Neural cell (in vitro differentiated cells): ENCODE measurements around the gene ZC3H7A. TPM values are rescaled to one million over a fixed set of nuclear protein-coding genes. Genes with fewer than 3 reads are reported as not detected.

Source experiments
- H2AFZ ChIP-seq: fragments of 200-600, 300-800 bp; sonication (generic), shearing (Covaris generic); 2 replicates; pipeline ENCODE4 v1.6.0; 2014; ENCODE audit warnings: low read depth, mild to moderate bottlenecking, antibody characterized with exemption, low read length, moderate library complexity
- H3F3A ChIP-seq: fragments of 200-600 bp; shearing (Covaris generic); 2 replicates; pipeline ENCODE4 v1.6.1; 2016; ENCODE audit warnings: mild to moderate bottlenecking, moderate library complexity, mixed read lengths, antibody characterized with exemption, low read length; ENCODE audit not compliant: insufficient read depth, poor library complexity, severe bottlenecking
- H3K27ac ChIP-seq: fragments of 200-600, 300-800 bp; sonication (generic), shearing (Covaris generic); 2 replicates; pipeline ENCODE4 v1.5.1; 2014; ENCODE audit warnings: mild to moderate bottlenecking, low read length, moderate library complexity
- H3K27me3 ChIP-seq: fragments of 300-800, 200-600 bp; sonication (generic), shearing (Covaris generic); 2 replicates; pipeline ENCODE4 v1.6.0; 2014; ENCODE audit warnings: mild to moderate bottlenecking, low read depth, low read length, moderate library complexity; ENCODE audit not compliant: insufficient read depth
- H3K36me3 ChIP-seq: fragments of 300-800, 200-600 bp; sonication (generic), shearing (Covaris generic); 2 replicates; pipeline ENCODE4 v1.5.1; 2014; ENCODE audit warnings: mild to moderate bottlenecking, antibody characterized with exemption, low read length, moderate library complexity; ENCODE audit not compliant: insufficient read depth
- H3K4me2 ChIP-seq: fragments of 300-800, 200-600 bp; sonication (generic), shearing (Covaris generic); 2 replicates; pipeline ENCODE4 v1.6.0; 2014; ENCODE audit warnings: mild to moderate bottlenecking, low read length
- H3K4me3 ChIP-seq: fragments of 300-800, 200-600 bp; sonication (generic), shearing (Covaris generic); 2 replicates; pipeline ENCODE4 v1.5.1; 2014; ENCODE audit warnings: mild to moderate bottlenecking, low read length, moderate library complexity
- H3K79me2 ChIP-seq: fragments of 200-600 bp; shearing (Covaris generic); replicated peaks from 2 replicates; pipeline ENCODE4 v1.6.0; 2014; ENCODE audit warnings: mild to moderate bottlenecking, low read length, moderate library complexity; ENCODE audit not compliant: insufficient read depth
- H3K9ac ChIP-seq: fragments of 300-800, 200-600 bp; sonication (generic), shearing (Covaris generic); 2 replicates; pipeline ENCODE4 v1.6.1; 2016; ENCODE audit warnings: mild to moderate bottlenecking, low read length, mixed read lengths
- H3K9me2 ChIP-seq: fragments of 200-600 bp; shearing (Covaris generic); 2 replicates; pipeline ENCODE4 v1.6.1; 2016; ENCODE audit warnings: mild to moderate bottlenecking, low read length, mixed read lengths; ENCODE audit not compliant: insufficient read depth
- H3K9me3 ChIP-seq: fragments of 200-600, 300-800 bp; sonication (generic), shearing (Covaris generic); 2 replicates; pipeline ENCODE4 v1.6.1; 2016; ENCODE audit warnings: mild to moderate bottlenecking, mixed run types, low read length, moderate library complexity, mixed read lengths
- H4K20me1 ChIP-seq: fragments of 200-600 bp; shearing (Covaris generic); 2 replicates; pipeline ENCODE4 v1.6.1; 2016; ENCODE audit warnings: mild to moderate bottlenecking, mixed run types; ENCODE audit not compliant: insufficient read depth
- CTCF ChIP-seq: fragments of 450-650 bp; IDR thresholded peaks from 2 replicates; pipeline ENCODE4 v1.5.1; 2014; ENCODE audit warnings: antibody characterized with exemption, mild to moderate bottlenecking, moderate library complexity; ENCODE audit not compliant: poor library complexity, severe bottlenecking
- EP300 ChIP-seq: fragments of 450-650 bp; conservative IDR thresholded peaks from 2 replicates; pipeline ENCODE4 v1.6.1; 2014; ENCODE audit warnings: antibody characterized with exemption, mild to moderate bottlenecking, moderate library complexity; ENCODE audit not compliant: poor library complexity, severe bottlenecking
- EZH2 ChIP-seq: fragments of 200-600, 300-800 bp; shearing (Covaris generic), sonication (generic); IDR thresholded peaks from 2 replicates; pipeline ENCODE4 v1.6.1; 2014; ENCODE audit warnings: antibody characterized with exemption, low read length, borderline replicate concordance, mild to moderate bottlenecking; ENCODE audit not compliant: insufficient read depth, poor library complexity, severe bottlenecking
- MXI1 ChIP-seq: fragments of 450-650 bp; conservative IDR thresholded peaks from 2 replicates; pipeline ENCODE4 v1.6.1; 2014; ENCODE audit warnings: antibody characterized with exemption, mild to moderate bottlenecking; ENCODE audit not compliant: poor library complexity, severe bottlenecking
- POLR2AphosphoS5 ChIP-seq: IDR thresholded peaks from 2 replicates; pipeline ENCODE4 v1.6.1; 2012
- RAD21 ChIP-seq: fragments of 450-650 bp; conservative IDR thresholded peaks from 2 replicates; pipeline ENCODE4 v1.6.1; 2014; ENCODE audit warnings: antibody characterized with exemption, mild to moderate bottlenecking, moderate library complexity
- REST ChIP-seq: IDR thresholded peaks from 2 replicates; pipeline ENCODE4 v1.6.1; 2012; ENCODE audit warnings: borderline replicate concordance
- SMC3 ChIP-seq: fragments of 450-650 bp; conservative IDR thresholded peaks from 2 replicates; pipeline ENCODE4 v1.6.1; 2014; ENCODE audit warnings: antibody characterized with exemption, mild to moderate bottlenecking, moderate library complexity; ENCODE audit not compliant: poor library complexity
- TAF1 ChIP-seq: IDR thresholded peaks from 2 replicates; pipeline ENCODE4 v1.6.1; 2012; ENCODE audit warnings: low read depth
- polyA plus RNA-seq: library from polyadenylated mRNA; depleted of rRNA; stranded (reverse); fragments of >200 nt; gene quantifications from 2 replicates; pipeline ENCODE4 v1.2.3, GENCODE V29; 2014

The ZC3H7A gene
- polyA plus RNA-seq, 1 donor from 2014 or later: 67.7 TPM

- Histone ChIP-seq H2AFZ (no peak overlapping the region), H3K27me3 (no peaks in the 10 kb centered on the region), H3F3A (no peaks in the 10 kb centered on the region), H3K79me2 (no peaks in the 10 kb centered on the region), H3K4me2 (no peak overlapping the region), H3K4me3 (no peak overlapping the region), H4K20me1 (no peaks in the 10 kb centered on the region), H3K27ac (no peak overlapping the region), H3K9me3 (no peaks in the 10 kb centered on the region), H3K36me3 (peaks cover 4% of the 10 kb centered on the region), H3K9me2 (no peaks in the 10 kb centered on the region), H3K9ac (no peak overlapping the region)
- no peak for TF ChIP-seq EP300
- TF ChIP-seq MXI1: no peak
- TF ChIP-seq TAF1: no peak
- no peak for TF ChIP-seq REST
Observed at GRCh38 chr16:11756248-11756647, 40.8 kb downstream of the ZC3H7A start.

GRCh38 chr16:11755022-11755760, 41.9 kb downstream of the ZC3H7A start:
- Histone ChIP-seq H3K27me3 (no peaks in the 10 kb centered on the region), H3K9me2 (no peaks in the 10 kb centered on the region), H3K79me2 (no peaks in the 10 kb centered on the region), H3F3A (no peaks in the 10 kb centered on the region), H3K4me2 (no peak overlapping the region), H4K20me1 (no peaks in the 10 kb centered on the region), H2AFZ (no peak overlapping the region), H3K4me3 (no peak overlapping the region), H3K9me3 (no peaks in the 10 kb centered on the region), H3K9ac (no peak overlapping the region), H3K27ac (no peak overlapping the region), H3K36me3 (peaks cover 4% of the 10 kb centered on the region)
- TF ChIP-seq CTCF (no peak), EZH2 (no peak), MXI1 (no peak), REST (no peak), EP300 (no peak), POLR2AphosphoS5 (no peak), SMC3 (no peak), TAF1 (no peak), RAD21 (no peak)
